ENCODE data around the gene POMC. TPM values are rescaled to one million over a fixed set of nuclear protein-coding genes. Genes with fewer than 3 reads are reported as not detected.

The POMC gene
- total RNA-seq, 1 experiment from 2014 or later: 1.6 TPM

GRCh38 chr2:25187729-25188350, 19.5 kb upstream of the POMC start:
- no peaks in the 10 kb centered on the region for H4K20me1 ChIP-seq (ENCODE audit: control insufficient read depth, insufficient read depth, insufficient read length)
- H3K9me3 ChIP-seq (ENCODE audit: control insufficient read depth, low read depth, low read length): no peaks in the 10 kb centered on the region
- no peak overlapping the region for H3K14ac ChIP-seq (ENCODE audit: insufficient read depth, low read length)
- no peaks in the 10 kb centered on the region for H3K4me1 ChIP-seq (ENCODE audit: insufficient read depth, low read length)
- H3K23ac ChIP-seq (ENCODE audit: insufficient read length, low read depth, low read length): no peak overlapping the region
- H3K27me3 Mint-ChIP-seq (ENCODE audit: low read depth): peaks cover 6% of the 10 kb centered on the region
- TF ChIP-seq CTCF (conservative IDR thresholded peaks at IDR 0.05): no peak
- no peaks in the 10 kb centered on the region for H3K27me3 ChIP-seq (ENCODE audit: insufficient read depth, low read length)
- H2AK5ac ChIP-seq (ENCODE audit: insufficient read length, low read length): no peak overlapping the region
- H3K4ac ChIP-seq (ENCODE audit: low read depth, low read length): no peak overlapping the region
- no peak overlapping the region for H2BK120ac ChIP-seq (ENCODE audit: low read depth, low read length, poor library complexity, severe bottlenecking)
- H3K27ac Mint-ChIP-seq: no peak overlapping the region
- no peak overlapping the region for H3K27ac ChIP-seq (ENCODE audit: insufficient read length, low read depth, low read length)
- H2BK5ac ChIP-seq (ENCODE audit: insufficient read length, low read length): no peak overlapping the region
- no peak overlapping the region for H3K4me3 Mint-ChIP-seq
- H3K36me3 Mint-ChIP-seq (ENCODE audit: insufficient read depth in 1 of 3, low read depth in 3 of 3): no peaks in the 10 kb centered on the region; a peak in 1 of 7 replicates
- no peaks in the 10 kb centered on the region for H3K79me1 ChIP-seq (ENCODE audit: insufficient read depth, low read depth, low read length, poor library complexity, severe bottlenecking)
- no peak overlapping the region for H3T11ph ChIP-seq (ENCODE audit: low read length)
- peaks cover 5 to 8% of the 10 kb centered on the region in 2 experiments for H3K4me1 Mint-ChIP-seq
- no peak overlapping the region for H2BK15ac ChIP-seq (ENCODE audit: low read depth, low read length)
- no peaks in the 10 kb centered on the region for H3K79me2 ChIP-seq (ENCODE audit: insufficient read depth, low read length)
- DNase-seq: no peak
- no CpG with 5 or more reads among the region's 11 CpGs for WGBS (ENCODE audit: extremely low coverage, insufficient read length, low lambda C conversion rate)
- H4K8ac ChIP-seq (replicated peaks; ENCODE audit: insufficient read length, low read depth, low read length): no peak overlapping the region
- no peaks in the 10 kb centered on the region for H3K23me2 ChIP-seq (ENCODE audit: insufficient read length, low read depth, low read length, poor library complexity, severe bottlenecking)
- H3K18ac ChIP-seq (ENCODE audit: insufficient read length, low read depth, low read length): no peak overlapping the region
- H2BK20ac ChIP-seq (ENCODE audit: low read depth, low read length, poor library complexity, severe bottlenecking): no peak overlapping the region
- H3K4me2 ChIP-seq (ENCODE audit: insufficient read depth, insufficient read length, low read length): no peak overlapping the region
- H3K9ac ChIP-seq (ENCODE audit: extremely low read depth, insufficient read length, low read length): no peak overlapping the region
- no peaks in the 10 kb centered on the region; a peak in 1 of 5 replicates for H3K9me3 Mint-ChIP-seq
- no peak overlapping the region for H4K91ac ChIP-seq (ENCODE audit: insufficient read length, low read depth, low read length)
- H3K56ac ChIP-seq (ENCODE audit: insufficient read length, low read depth, low read length): no peak overlapping the region
- H2AFZ ChIP-seq (ENCODE audit: low read length): no peak overlapping the region
- H4K5ac ChIP-seq (ENCODE audit: insufficient read length, low read depth, low read length): no peak overlapping the region
- no peak overlapping the region for H2BK12ac ChIP-seq (ENCODE audit: insufficient read length, low read depth, low read length)
